NCI-H2029 treated with DMSO at 0.1 percent for 48 hours (cell line): Measurements from ENCODE around the gene TACC2.
"Not testable (repeated sequence)": the region's sequence is repeated elsewhere in the genome, so short reads cannot be mapped to it uniquely, and the experiment has no call there.

Source experiments
- DNase-seq: peaks from one replicate; lab custom pipeline; 2025; lab: John Stamatoyannopoulos, UW

Gene TACC2

GRCh38 chr10:122057841-122058413, 69.0 kb downstream of the TACC2 start:
- no peak for DNase-seq

- no peak for DNase-seq
Observed at GRCh38 chr10:122060250-122060649, 71.3 kb downstream of the TACC2 start.

- peak; percentile 57 for DNase-seq
Observed at GRCh38 chr10:122062831-122063674, 74.1 kb downstream of the TACC2 start.

- not testable (repeated sequence) for DNase-seq
Observed at GRCh38 chr10:122066337-122066939, 77.5 kb downstream of the TACC2 start.

GRCh38 chr10:122068844-122069243, 79.9 kb downstream of the TACC2 start:
- DNase-seq: no peak

GRCh38 chr10:122072491-122072890, 83.5 kb downstream of the TACC2 start:
- DNase-seq: no peak

- DNase-seq: no peak
Observed at GRCh38 chr10:122073508-122073907, 84.5 kb downstream of the TACC2 start.

- no peak for DNase-seq
Observed at GRCh38 chr10:122075171-122075570, 86.2 kb downstream of the TACC2 start.

GRCh38 chr10:122075876-122076275, 86.9 kb downstream of the TACC2 start:
- DNase-seq: not testable (repeated sequence)

- DNase-seq: no peak
Observed at GRCh38 chr10:122077311-122077875, 88.4 kb downstream of the TACC2 start.

- DNase-seq: no peak
Observed at GRCh38 chr10:122078326-122078725, 89.4 kb downstream of the TACC2 start.

GRCh38 chr10:122078965-122079795, 90.2 kb downstream of the TACC2 start:
- DNase-seq: no peak

GRCh38 chr10:122082616-122083477, 93.9 kb downstream of the TACC2 start:
- DNase-seq: no peak

- no peak for DNase-seq
Observed at GRCh38 chr10:122083478-122084025, 94.6 kb downstream of the TACC2 start.

GRCh38 chr10:122084286-122085041, 95.5 kb downstream of the TACC2 start:
- no peak for DNase-seq

GRCh38 chr10:122085423-122085911, 96.5 kb downstream of the TACC2 start:
- no peak for DNase-seq

GRCh38 chr10:122086416-122087240, 97.7 kb downstream of the TACC2 start:
- DNase-seq: no peak

GRCh38 chr10:122087436-122087835, 98.5 kb downstream of the TACC2 start:
- no peak for DNase-seq
